Muscle of arm (tissue), 12 donors: ENCODE data around the gene MALRD1. TPM values are rescaled to one million over a fixed set of nuclear protein-coding genes. Genes with fewer than 3 reads are reported as not detected.
A peak's percentile ranks its signal among the peaks of the same experiment; 100 is the strongest.

Experiments
- DNase-seq: peaks from one replicate; pipeline ENCODE4 v3.0.0-alpha.2; 2013
- polyA plus RNA-seq, 12 donors: library from polyadenylated mRNA; unstranded; fragments of 120-200 nt; gene quantifications; one replicate each; pipeline ENCODE4 v1.2.1, GENCODE V29; 2013; ENCODE audit not compliant: insufficient read length in 12 of 12

Gene MALRD1
- polyA plus RNA-seq, 12 donors, result 0.41 to 46.1 (median 0.87) TPM; not detected in 1

DNA sequence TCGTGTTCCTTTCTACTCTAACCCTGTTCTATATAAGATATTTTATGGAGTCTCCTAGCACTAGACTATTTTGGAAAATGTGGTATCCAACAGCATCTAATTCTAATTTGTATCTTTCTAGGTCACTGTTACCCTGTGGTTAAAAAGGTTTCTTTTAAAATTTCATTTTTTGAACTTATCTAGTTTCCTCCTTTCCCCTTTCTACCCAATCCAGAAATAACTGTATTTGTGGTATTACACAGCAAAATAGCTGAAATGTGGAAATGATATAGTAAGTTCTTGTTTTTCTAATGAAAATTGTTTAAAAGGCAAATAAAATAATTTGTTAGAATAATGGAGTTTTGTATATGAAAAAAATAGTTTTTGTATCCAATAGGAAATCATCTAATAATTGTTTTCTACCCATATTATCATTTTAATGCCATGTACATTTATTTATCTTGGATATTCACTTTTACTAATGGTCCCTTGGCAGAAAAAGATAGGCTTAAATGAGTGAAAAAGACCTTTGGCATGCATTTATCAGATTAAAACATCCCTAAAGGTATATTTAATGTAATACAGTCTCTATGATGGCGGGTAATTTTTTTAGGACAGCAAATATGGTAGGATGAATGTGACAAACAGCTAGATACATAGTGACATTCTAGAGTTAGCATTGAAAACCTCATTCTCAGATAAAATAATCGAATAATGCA, 592.1 kb downstream of the MALRD1 start:
- DNase-seq, result no peak

DNA sequence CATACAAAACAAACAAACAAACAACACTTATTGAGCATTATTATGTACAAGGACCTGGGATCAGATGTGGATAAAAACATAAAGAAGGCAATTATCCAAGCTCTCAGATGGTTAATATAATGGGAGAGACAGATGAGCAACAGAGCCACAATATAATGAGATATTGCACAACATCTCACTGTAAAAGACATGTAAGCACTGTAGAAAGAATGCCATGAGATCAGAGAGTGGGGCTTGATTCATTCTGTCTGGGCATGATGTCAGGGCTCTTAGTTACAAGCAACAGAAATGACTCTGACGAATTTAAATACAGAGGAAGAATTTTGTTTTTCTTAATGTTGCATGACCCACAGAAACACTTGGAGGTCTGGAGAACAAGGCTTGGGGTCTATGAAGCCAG, 602.9 kb downstream of the MALRD1 start:
- no peak for DNase-seq

DNA sequence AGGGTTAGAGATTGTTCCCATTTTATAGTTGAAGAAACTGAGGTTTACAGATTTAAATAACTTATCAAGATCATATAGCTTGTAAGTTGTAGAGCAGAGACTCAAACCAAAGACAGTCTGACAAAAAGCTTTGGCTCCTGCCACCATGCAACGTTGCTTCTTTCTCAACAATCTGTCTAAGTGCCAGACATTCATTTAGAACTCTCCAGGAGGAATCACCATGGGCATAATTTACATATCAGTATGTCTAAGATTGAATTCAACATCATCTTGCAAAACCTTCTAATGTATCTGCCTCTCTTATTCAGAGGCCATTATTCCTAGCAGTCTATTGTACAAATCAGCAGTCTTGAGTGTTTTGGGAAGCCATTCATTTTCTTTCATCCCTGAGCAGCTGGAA, 604.1 kb downstream of the MALRD1 start:
- no peak for DNase-seq

DNA sequence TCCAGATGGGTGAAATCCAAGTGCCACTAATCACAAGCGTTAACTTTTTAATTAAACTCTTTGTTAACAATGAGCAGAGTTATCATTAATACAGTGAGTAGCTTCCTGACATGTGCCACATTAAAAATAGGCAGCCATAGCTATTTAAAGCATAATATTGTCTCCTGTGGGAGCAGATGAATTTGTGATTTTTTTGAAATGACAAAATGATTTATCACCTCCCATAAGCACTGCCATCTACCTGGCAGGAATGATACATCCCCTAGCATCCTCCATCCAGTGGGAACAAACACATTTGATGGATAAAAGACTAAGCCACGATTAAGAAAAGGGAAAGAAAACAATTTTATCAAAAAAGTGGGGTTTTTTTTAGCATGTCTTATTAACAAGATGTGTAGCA, 605.3 kb downstream of the MALRD1 start:
- no peak for DNase-seq

DNA sequence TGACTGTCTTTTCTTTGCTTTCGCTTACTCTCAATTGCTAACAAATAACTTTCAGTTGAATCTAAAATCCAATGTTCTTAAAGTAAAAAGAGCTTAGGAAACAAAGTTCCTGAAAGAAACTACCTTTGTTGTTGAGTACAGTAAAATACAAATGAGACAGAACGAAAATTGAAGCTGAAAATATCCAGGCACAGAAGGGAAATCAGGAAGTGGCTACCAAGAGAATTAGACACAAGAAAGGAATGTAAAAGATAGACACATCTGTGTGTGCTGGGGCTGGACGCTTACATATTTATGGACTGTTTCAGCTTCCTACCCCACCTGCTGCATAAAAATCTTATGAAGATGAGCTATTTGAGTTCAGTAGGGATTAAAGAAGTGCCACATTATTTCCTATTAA, 606.0 kb downstream of the MALRD1 start:
- DNase-seq, result peak; percentile 6

DNA sequence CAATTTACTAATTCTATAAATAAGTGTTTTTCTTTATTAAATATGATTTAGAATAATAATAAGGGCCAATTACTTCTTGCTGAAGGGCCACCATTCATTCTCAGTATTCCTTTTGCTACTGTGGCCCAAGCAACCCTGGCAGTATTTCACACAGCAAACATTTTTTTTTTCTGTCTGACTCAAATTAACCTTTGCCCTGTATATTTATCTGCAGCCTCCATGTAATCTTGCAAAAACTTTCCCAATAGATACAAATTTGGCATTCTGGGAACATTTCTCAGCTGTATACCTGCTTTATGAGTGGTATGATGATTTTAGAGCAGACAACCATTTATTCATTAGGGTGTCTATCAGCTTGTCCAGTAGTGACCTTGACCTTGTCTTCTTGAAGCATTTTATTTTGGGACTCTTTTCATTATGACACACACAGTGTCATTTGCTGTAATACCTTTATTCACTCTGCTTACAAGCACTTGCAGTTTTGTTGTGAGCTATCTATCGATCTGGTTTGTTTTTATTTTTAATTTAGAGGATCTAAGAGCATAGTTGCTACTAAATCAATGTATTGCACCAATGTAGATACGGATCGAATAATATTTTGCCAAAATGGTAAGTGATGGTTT, 607.9 kb downstream of the MALRD1 start:
- DNase-seq, result no peak

DNA sequence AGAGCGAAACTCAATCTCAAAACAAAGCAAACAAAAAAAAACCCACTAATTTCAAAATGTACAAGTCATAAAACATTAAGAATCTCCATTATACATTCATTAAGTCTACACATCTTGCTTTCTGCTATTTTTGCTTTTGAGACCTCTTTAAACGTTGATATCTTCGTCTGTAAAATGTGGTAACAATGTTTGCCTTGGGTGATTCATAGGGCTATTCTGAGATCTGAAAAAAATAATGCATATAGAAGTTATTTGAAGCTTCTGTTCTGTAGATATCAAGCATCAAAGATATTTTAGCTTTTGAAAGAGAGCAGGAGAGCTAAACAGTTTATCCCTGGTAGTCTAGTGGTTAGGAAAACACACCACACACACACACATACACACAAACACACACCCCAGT, 609.5 kb downstream of the MALRD1 start:
- no peak for DNase-seq

DNA sequence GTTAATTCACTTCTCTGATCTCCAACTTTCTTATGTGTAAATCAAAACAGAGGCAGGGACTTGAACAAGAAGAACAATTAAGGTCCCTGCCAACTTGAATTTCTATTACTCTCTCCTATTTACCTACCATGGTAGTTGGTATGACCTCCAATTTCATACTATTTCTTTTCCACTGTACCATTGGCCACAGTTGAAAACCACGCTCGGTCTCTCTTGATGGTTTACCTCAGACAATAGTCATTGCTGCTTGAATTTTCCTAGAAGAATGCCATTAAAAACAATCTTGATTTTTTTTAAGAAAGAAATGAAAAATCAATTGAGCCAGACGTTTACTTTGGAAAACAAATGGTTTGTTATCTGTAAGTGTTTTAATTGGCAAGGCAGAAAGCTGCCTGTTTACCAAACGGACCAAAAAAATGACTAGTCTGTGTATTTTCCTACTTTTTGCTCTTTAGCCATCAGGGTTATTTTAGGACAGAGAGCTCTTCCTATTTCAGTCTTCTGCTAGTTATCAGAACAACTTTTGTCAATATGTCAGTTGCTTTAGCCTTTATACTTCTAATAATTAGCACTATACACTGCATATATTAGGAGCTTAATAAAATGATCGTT, 610.1 kb downstream of the MALRD1 start:
- no peak for DNase-seq

DNA sequence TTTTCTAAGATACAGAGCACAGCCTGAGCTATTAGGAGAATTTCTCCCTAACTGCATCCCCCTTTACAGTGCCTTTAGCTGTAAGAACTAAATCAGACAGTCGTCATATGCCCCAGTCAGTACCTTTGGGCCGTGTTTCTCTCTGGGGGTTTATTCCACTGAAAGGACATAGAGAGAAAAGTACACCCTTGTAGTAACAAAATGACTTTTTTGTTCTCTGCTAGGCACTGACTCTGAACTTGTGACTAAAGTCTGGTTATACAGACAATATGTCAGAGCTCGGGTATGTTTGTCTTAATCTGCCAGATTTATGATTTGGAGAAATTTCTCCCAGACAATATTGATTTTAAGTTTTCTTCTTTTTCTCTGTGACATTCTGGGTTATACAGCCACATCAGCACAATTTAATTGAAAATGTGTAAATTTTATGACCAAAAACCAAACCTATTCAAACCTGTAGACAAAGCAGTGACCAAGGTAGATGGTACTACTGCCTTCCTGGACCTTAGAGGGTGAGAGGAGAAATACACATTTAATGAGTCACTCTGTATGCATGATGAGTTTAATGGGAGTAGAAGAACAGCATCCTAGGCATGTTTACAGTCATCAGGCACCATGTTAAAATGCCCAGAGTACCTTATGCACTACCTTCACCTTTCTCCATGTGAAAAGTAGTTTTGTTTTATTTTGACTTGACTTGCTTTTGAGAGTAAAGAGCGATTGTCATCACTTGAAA, 611.5 kb downstream of the MALRD1 start:
- no peak for DNase-seq

DNA sequence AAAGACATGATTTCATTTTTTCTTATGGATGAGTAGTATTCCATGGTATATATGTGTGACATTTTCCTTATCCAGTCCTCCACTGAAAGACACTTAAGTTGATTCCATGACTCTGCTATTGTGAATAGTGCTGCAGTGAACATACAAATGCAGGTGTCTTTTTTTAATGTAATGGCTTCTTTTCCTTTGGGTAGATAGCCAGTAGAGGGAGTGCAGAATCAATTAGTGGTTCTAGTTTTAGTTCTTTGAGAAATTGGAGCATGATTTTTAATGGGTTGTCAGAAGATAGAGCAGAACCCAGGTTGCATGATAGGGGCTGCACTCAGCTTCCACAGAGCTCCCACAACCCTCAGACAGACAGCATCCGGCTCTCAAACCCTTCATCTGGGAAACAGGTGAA, 614.7 kb downstream of the MALRD1 start:
- DNase-seq, result no peak

DNA sequence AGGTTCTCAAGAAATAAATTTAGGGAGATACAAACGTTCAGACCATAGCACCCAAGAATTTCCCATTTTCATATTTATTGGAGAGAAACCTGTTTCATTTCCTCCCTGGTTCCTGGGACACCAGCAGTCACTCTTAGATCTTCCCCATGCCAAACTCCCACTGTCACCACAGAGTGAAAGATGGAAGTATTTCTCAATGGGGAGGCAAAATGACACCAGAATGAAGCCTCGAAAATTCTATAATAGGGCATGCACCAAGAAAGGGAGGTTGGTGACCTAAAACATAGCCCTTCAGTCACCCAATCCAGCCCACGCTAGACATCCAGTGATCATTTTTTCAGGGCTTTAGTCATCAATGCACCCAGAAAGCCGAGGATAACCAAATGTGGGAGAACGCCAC, 619.5 kb downstream of the MALRD1 start:
- no peak for DNase-seq

DNA sequence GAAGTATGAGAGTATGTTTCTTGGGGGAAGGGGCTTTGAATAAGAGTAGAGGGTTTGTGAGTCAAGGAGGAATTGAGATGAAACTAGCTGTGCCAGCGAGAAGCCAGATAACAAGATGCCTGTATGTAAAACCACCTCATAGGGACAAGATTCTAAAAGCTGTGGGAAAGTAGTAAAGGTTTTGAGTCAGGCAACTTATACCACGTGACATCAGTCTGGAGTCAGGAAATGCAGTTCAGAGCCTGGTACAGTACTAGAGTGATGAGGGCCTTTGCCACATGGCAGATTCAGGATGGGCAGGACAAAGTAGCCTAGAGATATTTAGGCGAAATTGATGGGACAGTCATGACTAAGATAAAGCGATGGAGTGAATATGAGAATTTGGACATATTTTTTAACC, 627.5 kb downstream of the MALRD1 start:
- DNase-seq, result no peak

DNA sequence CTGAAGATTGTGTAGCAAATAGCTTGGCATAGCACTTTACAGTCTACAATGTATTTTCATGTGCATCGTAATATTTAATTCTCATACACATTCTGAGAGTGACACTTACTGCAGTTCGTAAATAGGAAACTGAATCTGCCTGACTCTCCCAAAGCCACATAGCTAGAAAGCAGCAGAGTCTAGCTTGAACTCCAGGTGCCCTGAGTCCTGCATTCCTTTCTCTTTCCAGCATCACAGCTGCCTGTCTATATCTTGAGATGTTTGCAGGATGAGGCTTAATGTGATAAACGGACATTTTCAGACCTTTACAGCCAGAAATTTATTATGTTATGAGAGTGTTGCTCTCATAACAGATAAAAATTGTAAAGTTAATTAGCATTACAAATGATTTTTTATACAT, 634.8 kb downstream of the MALRD1 start:
- peak; percentile 38 for DNase-seq

DNA sequence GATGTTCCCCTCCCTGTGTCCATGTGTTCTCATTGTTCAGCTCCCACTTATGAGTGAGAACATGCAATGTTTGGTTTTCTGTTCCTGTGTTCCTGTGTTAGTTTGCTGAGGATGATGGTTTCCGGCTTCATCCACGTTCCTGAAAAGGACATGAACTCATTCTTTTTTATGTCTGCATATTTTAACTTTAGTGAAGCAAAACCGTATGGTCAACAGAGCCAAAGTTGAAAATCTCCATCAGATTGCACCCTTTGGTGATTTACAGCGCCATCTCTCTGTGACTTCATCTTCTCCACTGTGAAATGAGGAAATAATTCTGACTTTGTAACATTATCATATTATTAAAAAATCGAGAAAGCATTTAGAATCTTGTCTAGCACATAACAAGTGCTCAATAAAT, 635.4 kb downstream of the MALRD1 start:
- DNase-seq, result no peak

DNA sequence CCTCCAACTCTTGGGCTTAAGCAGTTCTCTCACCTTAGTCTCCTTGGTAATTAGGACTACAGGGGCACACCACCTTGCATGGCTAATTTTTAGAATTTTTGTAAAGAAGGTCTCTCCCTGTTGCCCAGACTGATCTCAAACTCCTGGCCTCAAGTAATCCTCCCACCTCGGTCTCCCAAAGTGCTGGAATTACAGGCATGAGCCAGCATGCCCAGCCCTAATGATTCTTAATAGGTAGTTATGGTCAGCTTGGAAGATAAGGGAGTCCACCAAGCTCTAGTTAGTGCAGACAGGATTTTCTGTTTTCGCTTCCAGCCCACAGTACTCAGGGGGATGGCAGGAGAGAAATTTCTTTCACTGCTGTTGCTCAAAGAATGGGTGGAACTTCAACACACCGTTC, 639.7 kb downstream of the MALRD1 start:
- no peak for DNase-seq

DNA sequence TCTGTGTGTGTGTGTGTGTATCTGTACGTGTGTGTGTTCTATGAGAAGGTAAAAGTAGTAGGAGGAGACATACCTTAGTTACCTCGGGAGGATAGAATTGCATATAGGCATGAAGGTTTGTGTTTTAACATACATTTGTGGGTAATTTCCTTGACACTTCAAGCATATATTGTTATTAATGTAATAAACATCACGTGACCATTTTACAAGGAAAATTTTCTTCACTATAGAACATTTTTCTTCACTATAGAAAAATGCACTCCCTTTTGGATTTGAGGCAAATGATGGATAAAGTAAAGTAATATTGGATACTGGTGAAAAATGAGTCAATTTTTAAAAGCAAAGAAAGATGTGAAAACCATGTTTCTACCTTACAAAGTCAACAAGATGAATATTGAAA, 640.6 kb downstream of the MALRD1 start:
- DNase-seq, result no peak

DNA sequence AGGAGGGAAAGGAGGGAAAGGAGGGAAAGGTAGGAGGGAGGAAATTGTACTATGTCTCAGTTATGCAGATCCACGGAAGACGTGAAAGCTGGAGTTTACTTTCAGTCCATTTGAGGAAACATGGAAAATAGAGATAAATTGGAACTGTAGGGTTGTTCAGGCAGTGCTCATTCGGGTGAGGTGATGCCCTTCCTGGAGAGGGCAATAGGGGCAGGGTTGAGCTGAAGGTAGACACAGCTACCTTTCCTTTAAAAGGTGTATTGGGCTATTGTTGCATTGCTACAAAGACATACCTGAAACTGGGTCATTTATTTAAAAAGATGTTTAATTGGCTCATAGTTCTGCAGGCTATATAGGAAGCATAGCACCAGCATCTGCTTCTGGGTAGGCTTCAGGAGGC, 650.7 kb downstream of the MALRD1 start:
- DNase-seq, result no peak

DNA sequence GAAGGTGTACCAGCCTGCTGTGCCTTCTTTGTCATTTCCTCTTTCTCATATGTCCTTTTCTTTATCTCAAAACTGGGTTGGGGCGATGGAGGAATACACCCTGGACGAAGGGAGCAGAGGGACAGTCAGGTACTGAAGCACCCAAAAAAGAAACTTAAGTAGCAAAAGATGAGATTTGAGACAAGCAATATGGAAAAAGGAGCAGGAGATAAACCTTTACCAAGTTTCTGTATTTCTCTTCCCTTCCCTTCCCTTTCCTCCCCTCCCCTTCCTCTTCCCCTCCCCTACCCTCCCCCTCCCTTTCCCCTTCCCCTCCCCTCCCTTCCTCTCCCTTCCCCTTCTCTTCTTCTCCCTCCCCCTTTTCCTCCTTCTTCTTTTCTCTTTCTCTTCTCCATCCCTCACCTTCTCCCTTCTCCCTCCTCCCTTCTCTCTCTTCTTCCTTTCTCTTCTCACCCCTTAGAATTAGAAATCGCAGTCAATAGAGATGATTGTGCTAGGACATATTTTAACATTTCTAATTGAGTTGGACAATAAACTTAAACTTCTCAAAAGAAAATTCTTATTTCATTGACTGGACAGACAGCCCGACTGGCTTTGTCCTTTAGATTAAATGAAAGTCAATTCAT, 652.9 kb downstream of the MALRD1 start:
- no peak for DNase-seq

DNA sequence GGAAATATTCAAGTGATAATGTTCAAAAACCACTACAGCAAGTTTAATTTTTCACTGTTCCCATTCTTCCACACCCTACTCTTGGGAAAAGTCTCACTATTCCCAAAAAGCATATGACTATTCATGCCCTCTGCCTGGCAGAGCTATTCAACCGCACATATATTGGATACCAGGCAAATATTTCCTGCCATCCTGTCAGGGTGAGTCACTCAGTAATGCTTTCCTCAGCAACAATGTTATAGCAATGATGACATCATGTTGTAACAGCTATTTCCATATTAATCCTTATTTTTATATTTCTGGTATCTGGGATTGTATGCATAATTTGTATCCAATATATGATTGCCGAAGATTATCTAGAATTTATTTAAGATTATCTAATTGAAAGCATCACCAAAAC, 653.6 kb downstream of the MALRD1 start:
- DNase-seq, result no peak

DNA sequence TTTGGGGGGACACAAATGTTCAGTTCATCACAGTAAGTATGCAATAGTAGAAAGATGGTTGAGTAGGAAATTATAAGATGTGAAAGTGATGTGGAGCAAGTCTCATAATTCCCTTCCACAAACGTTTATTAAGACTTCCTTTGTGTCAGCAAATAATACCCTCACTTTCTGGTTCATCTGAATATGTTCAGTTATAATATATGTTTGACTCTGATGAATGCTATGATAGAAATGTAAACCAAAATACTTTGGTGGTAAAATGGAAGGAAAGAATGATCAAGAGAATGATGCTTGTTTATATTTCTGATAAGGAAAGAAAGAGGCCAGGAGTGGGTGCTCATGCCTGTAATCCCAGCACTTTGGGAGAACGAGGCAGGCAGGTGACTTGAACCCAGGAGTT, 655.9 kb downstream of the MALRD1 start:
- no peak for DNase-seq

DNA sequence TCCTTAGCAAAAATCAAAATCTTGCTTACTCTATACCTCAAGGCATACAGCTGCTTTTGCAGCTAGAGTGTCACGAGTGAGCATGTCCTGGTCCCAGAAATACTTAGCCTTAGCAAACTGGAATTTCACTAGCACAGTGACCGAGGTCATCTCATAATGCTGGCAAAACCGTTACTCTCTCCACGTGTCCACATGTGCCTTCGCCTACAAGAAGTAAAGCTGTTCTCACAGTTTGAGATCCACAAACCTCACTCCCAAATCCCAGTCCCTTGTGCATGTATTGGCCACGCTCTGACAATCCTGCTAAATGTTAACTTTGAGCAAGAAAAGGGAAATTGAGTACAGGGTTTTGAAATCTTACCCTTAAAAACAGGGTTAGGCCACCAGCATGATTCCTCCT, 656.6 kb downstream of the MALRD1 start:
- DNase-seq, result peak; percentile 62

DNA sequence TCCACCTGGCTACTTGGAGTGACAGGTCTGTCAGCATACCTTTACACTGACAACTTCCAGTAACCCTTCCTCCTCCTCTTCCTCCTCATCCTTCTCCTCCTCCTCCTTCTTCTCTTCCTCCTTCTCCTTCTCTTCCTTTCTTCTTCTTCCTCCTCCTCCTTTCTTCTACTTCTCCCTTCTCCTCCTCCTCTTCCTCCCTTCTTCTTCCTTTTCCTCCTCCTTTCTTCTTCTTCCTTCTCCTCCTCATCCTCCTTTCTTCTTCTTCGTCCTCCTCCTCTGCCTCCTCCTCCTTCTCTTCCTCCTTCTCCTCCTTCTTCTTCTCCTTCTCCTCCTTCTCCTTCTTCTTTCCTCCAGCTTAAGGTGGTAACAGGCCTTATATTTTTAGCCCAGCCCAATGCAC, 658.3 kb downstream of the MALRD1 start:
- DNase-seq, result no peak
